T follicular helper cell (primary cell): ENCODE results near the gene PLEKHA8.
A peak's percentile ranks its signal among the peaks of the same experiment; 100 is the strongest.

Source experiments
- DNase-seq: peaks from one replicate; pipeline ENCODE4 v3.0.0-alpha.2; 2020; ENCODE audit warnings: low read depth

PLEKHA8 gene

GRCh38 chr7:30026229-30027064 lies 1.8 kb upstream of the PLEKHA8 start, which contains the start of gene FKBP14:
TSS of gene FKBP14 (minus strand) at chr7:30026702. CDS start at chr7:30026508, 194 bp downstream.
- DNase-seq: peak; percentile 88

- DNase-seq: peak; percentile 14
These were observed 1.2 kb upstream of the PLEKHA8 start for GRCh38 chr7:30027065-30027456.

GRCh38 chr7:30027740-30028215 lies 434 bp upstream of the PLEKHA8 start:
- no peak for DNase-seq

GRCh38 chr7:30028749-30029635 lies 780 bp downstream of the PLEKHA8 start:
- DNase-seq: no peak

GRCh38 chr7:30029696-30030095 lies 1.5 kb downstream of the PLEKHA8 start:
- no peak for DNase-seq

- no peak for DNase-seq
These were observed 4.3 kb downstream of the PLEKHA8 start for GRCh38 chr7:30032310-30033125.

GRCh38 chr7:30034501-30034900 lies 6.3 kb downstream of the PLEKHA8 start:
- no peak for DNase-seq

- no peak for DNase-seq
These were observed 8.0 kb downstream of the PLEKHA8 start for GRCh38 chr7:30036220-30036619.

GRCh38 chr7:30038196-30038980 lies 10.2 kb downstream of the PLEKHA8 start:
- DNase-seq: no peak

- no peak for DNase-seq
These were observed 12.7 kb downstream of the PLEKHA8 start for GRCh38 chr7:30040938-30041337.

GRCh38 chr7:30041526-30042269 lies 13.5 kb downstream of the PLEKHA8 start:
- no peak for DNase-seq

- DNase-seq: no peak
These were observed 18.0 kb downstream of the PLEKHA8 start for GRCh38 chr7:30046127-30046770.

GRCh38 chr7:30047124-30047523 lies 18.9 kb downstream of the PLEKHA8 start:
- DNase-seq: no peak

GRCh38 chr7:30048582-30048981 lies 20.4 kb downstream of the PLEKHA8 start:
- DNase-seq: no peak

- DNase-seq: no peak
These were observed 21.0 kb downstream of the PLEKHA8 start for GRCh38 chr7:30049173-30049572.

GRCh38 chr7:30053068-30053467 lies 24.9 kb downstream of the PLEKHA8 start:
- no peak for DNase-seq

GRCh38 chr7:30057741-30058140 lies 29.5 kb downstream of the PLEKHA8 start:
- no peak for DNase-seq

GRCh38 chr7:30061786-30062185 lies 33.6 kb downstream of the PLEKHA8 start:
- peak; percentile 7 for DNase-seq

GRCh38 chr7:30062587-30062986 lies 34.4 kb downstream of the PLEKHA8 start:
- DNase-seq: no peak

GRCh38 chr7:30065746-30066145 lies 37.5 kb downstream of the PLEKHA8 start:
- no peak for DNase-seq
